A549 (cell line): ENCODE data around the gene ATP8A2. TPM values are rescaled to one million over a fixed set of nuclear protein-coding genes. Genes with fewer than 3 reads are reported as not detected.

Experiments
- ATAC-seq, 2 experiments: fragments of 200-7000 bp in 1 of 2; fragments of >200 bp in 1 of 2; cut with Nextera tagmentation in 1 of 2; cut with Tn5 transposase in 1 of 2; 3 replicates each; pipeline versions ENCODE4 v1.8.0 to v1.9.1; 2018 to 2020; ENCODE audit warnings: mild to moderate bottlenecking in 1 of 2, moderate library complexity in 1 of 2
- CTCF ChIA-PET: fragments of 300-600 bp; sonication (Branson Sonifier 250); formaldehyde crosslinking; extraction: SDS; loops from one replicate; lab custom pipeline; 2021; ENCODE audit warnings: antibody characterized with exemption, inconsistent platforms; lab: Yijun Ruan, JAX
- POLR2A ChIA-PET: fragments of 350-600 bp; formaldehyde crosslinking; extraction: SDS; loops from one replicate; lab custom pipeline; 2021; ENCODE audit warnings: antibody characterized with exemption, inconsistent platforms; lab: Yijun Ruan, JAX
- DNase-seq, 2 experiments: peaks; one replicate each; pipeline versions ENCODE4 v3.0.0 to v3.0.0-alpha.2; 2011 to 2016; ENCODE audit warnings: low read depth in 1 of 2, low spot score in 1 of 2
- FAIRE-seq: peaks from 2 replicates; lab custom pipeline; 2011; peaks lifted over from hg19 to GRCh38; lab: Jason Lieb, UNC
- H3K27ac ChIP-seq, 2 experiments: fragments of >200 bp; sonication (Bioruptor Twin); formaldehyde crosslinking; 3 replicates each; pipeline ENCODE4 v1.5.1; 2016 to 2017
- H3K4me1 ChIP-seq: fragments of >200 bp; sonication (Bioruptor Twin); formaldehyde crosslinking; 3 replicates; pipeline ENCODE4 v1.6.1; 2016
- H3K4me2 ChIP-seq: fragments of >200 bp; sonication (Bioruptor Twin); formaldehyde crosslinking; 3 replicates; pipeline ENCODE4 v1.6.1; 2016
- H3K4me3 ChIP-seq: fragments of >200 bp; sonication (Bioruptor Twin); formaldehyde crosslinking; 3 replicates; pipeline ENCODE4 v1.5.1; 2016
- H3K9me3 ChIP-seq: fragments of >200 bp; sonication (Bioruptor Twin); formaldehyde crosslinking; 3 replicates; pipeline ENCODE4 v1.6.1; 2016
- BHLHE40 ChIP-seq: IDR thresholded peaks from 2 replicates; pipeline ENCODE4 v1.6.1; 2012; ENCODE audit warnings: low read depth, low read length, inconsistent platforms
- CBX2 ChIP-seq: fragments of 200-600 bp; sonication (generic); IDR thresholded peaks from 2 replicates; pipeline ENCODE4 v1.6.1; 2016; ENCODE audit warnings: low read depth, mild to moderate bottlenecking, borderline replicate concordance
- FOSB ChIP-seq: fragments of 250-450 bp; sonication (Bioruptor Pico); IDR thresholded peaks from 2 replicates; pipeline ENCODE4 v1.5.0; 2020; ENCODE audit warnings: mild to moderate bottlenecking, moderate library complexity
- GATA3 ChIP-seq: IDR thresholded peaks from 2 replicates; pipeline ENCODE4 v1.6.1; 2012; ENCODE audit warnings: borderline replicate concordance
- HEYL ChIP-seq: fragments of 250-450 bp; sonication (Bioruptor Pico); IDR thresholded peaks from 2 replicates; pipeline ENCODE4 v1.8.0; 2021; ENCODE audit warnings: mild to moderate bottlenecking, moderate library complexity
- JUNB ChIP-seq: fragments of >200 bp; sonication (Bioruptor Twin); formaldehyde crosslinking; IDR thresholded peaks from 2 replicates; pipeline ENCODE4 v1.6.1; 2016
- MAFK ChIP-seq: fragments of 450-650 bp; IDR thresholded peaks from 2 replicates; pipeline ENCODE4 v1.6.1; 2014; ENCODE audit not compliant: partially characterized antibody
- NR3C1 ChIP-seq: fragments of >200 bp; sonication (Bioruptor Twin); formaldehyde crosslinking; IDR thresholded peaks from 3 replicates; pipeline ENCODE4 v1.6.1; 2017
- PHF8 ChIP-seq: fragments of 200-600 bp; sonication (generic); IDR thresholded peaks from 2 replicates; pipeline ENCODE4 v1.6.1; 2016; ENCODE audit warnings: low read depth, mild to moderate bottlenecking, antibody characterized with exemption, moderate library complexity, borderline replicate concordance
- RCOR1 ChIP-seq: fragments of 150-350 bp; IDR thresholded peaks from 2 replicates; pipeline ENCODE4 v1.6.1; 2014; ENCODE audit warnings: antibody characterized with exemption, low read length, low read depth
- TP53 ChIP-seq: fragments of 250-450 bp; sonication (Bioruptor Pico); IDR thresholded peaks from 2 replicates; pipeline ENCODE4 v1.5.0; 2021; ENCODE audit warnings: mild to moderate bottlenecking, moderate library complexity
- ZC3H11A ChIP-seq: fragments of 450-650 bp; IDR thresholded peaks from 2 replicates; pipeline ENCODE4 v1.6.1; 2014; ENCODE audit warnings: antibody characterized with exemption, mild to moderate bottlenecking
- WGBS: methylation state at CpG from one replicate; pipeline ENCODE4 v1.1.6; 2017; ENCODE audit errors: missing lambda C conversion rate; 5-methylcytosine and 5-hydroxymethylcytosine counted together
- polyA plus RNA-seq, 4 experiments: library from polyadenylated mRNA; depleted of rRNA in 3 of 4; stranded (reverse); fragments of >200 nt; fragmentation: RNase III in 1 of 4; extraction: RNeasy Plus Mini Kit Qiagen cat#74134 plus additional on column Dnase treatment in 1 of 4; gene quantifications; 2 replicates in 3 of 4; 3 replicates in 1 of 4; pipeline ENCODE4 v1.2.3, GENCODE V29; 2011 to 2017
- TF ChIP-seq, protein P1 (sequence below): IDR thresholded peaks from 2 replicates; pipeline ENCODE4 v1.6.1; 2012; ENCODE audit warnings: low read depth, borderline replicate concordance
- TF ChIP-seq, protein P2 (sequence below): fragments of >200 bp; sonication (Bioruptor Twin); formaldehyde crosslinking; IDR thresholded peaks from 3 replicates; pipeline ENCODE4 v1.5.1; 2016
- TF ChIP-seq, protein P3 (sequence below): fragments of 150-350 bp; IDR thresholded peaks from 2 replicates; pipeline ENCODE4 v1.6.1; 2014; ENCODE audit warnings: low read depth, mild to moderate bottlenecking, low read length
- TF ChIP-seq, protein P4 (sequence below): fragments of >200 bp; sonication (Bioruptor Twin); formaldehyde crosslinking; IDR thresholded peaks from 3 replicates; pipeline ENCODE4 v1.6.1; 2016

ATP8A2 gene
- polyA plus RNA-seq, 2 of the 4 experiments (the other 2 are of a cell fraction): 0.03 TPM; not detected in 1

DNA sequence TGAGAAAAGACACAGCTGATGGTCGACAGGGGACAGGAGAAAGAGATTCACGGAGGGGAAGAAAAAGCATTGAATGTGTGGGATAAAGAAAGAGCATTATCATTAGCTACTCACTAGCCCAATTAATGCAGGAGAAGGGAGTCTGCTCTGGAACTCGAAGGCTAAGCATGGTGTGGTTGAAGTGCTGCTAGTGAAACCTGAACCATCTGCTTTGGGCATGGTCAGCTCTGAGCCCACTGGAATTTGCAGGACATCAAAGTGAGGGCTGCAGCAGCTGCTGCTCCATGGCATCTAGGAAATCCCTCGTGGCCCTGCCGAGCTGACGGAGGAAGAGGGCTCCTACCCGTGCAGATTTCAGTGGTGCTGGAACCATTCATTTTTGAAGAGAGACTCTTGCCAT is 320.3 kb downstream of the ATP8A2 start:
- FAIRE-seq (no peak), ATAC-seq (no peak)
- TF ChIP-seq TP53 (no peak), ZC3H11A (no peak), PHF8 (no peak), HEYL (CRISPR knock-in tag) (no peak), CBX2 (no peak), GATA3 (no peak)
- TF ChIP-seq, protein P1, sequence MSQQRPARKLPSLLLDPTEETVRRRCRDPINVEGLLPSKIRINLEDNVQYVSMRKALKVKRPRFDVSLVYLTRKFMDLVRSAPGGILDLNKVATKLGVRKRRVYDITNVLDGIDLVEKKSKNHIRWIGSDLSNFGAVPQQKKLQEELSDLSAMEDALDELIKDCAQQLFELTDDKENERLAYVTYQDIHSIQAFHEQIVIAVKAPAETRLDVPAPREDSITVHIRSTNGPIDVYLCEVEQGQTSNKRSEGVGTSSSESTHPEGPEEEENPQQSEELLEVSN: no peak
- TF ChIP-seq, protein P2, sequence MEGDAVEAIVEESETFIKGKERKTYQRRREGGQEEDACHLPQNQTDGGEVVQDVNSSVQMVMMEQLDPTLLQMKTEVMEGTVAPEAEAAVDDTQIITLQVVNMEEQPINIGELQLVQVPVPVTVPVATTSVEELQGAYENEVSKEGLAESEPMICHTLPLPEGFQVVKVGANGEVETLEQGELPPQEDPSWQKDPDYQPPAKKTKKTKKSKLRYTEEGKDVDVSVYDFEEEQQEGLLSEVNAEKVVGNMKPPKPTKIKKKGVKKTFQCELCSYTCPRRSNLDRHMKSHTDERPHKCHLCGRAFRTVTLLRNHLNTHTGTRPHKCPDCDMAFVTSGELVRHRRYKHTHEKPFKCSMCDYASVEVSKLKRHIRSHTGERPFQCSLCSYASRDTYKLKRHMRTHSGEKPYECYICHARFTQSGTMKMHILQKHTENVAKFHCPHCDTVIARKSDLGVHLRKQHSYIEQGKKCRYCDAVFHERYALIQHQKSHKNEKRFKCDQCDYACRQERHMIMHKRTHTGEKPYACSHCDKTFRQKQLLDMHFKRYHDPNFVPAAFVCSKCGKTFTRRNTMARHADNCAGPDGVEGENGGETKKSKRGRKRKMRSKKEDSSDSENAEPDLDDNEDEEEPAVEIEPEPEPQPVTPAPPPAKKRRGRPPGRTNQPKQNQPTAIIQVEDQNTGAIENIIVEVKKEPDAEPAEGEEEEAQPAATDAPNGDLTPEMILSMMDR: no peak
- TF ChIP-seq, protein P3, sequence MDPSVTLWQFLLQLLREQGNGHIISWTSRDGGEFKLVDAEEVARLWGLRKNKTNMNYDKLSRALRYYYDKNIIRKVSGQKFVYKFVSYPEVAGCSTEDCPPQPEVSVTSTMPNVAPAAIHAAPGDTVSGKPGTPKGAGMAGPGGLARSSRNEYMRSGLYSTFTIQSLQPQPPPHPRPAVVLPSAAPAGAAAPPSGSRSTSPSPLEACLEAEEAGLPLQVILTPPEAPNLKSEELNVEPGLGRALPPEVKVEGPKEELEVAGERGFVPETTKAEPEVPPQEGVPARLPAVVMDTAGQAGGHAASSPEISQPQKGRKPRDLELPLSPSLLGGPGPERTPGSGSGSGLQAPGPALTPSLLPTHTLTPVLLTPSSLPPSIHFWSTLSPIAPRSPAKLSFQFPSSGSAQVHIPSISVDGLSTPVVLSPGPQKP: no peak

DNA sequence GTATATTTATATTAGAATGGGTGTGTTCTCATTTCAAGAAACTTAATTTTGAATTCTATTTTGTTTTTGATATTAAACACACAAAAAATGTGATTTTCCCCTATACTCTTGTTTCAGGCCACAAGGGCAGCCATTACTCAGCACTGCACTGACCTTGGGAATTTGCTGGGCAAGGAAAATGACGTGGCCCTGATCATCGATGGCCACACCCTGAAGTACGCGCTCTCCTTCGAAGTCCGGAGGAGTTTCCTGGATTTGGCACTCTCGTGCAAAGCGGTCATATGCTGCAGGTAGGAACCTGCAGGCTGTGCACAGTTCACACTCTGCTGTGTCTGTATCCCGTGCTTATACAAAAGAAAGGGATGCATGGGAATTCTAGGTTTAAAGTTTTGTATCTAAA is 327.3 kb downstream of the ATP8A2 start:
- DNase-seq (no peak), FAIRE-seq (no peak), ATAC-seq (no peak)
- 47% methylated on average over 9 of the region's 9 CpGs for WGBS
- CTCF ChIA-PET: no interaction called here
- H3K4me3 ChIP-seq: no peak overlapping the region
- no peaks in the 10 kb centered on the region for H3K4me1 ChIP-seq
- H3K4me2 ChIP-seq: no peak overlapping the region
- no peaks in the 10 kb centered on the region for H3K9me3 ChIP-seq
- POLR2A ChIA-PET: no interaction called here
- H3K27ac ChIP-seq: no peak overlapping the region
- TF ChIP-seq, protein P4, sequence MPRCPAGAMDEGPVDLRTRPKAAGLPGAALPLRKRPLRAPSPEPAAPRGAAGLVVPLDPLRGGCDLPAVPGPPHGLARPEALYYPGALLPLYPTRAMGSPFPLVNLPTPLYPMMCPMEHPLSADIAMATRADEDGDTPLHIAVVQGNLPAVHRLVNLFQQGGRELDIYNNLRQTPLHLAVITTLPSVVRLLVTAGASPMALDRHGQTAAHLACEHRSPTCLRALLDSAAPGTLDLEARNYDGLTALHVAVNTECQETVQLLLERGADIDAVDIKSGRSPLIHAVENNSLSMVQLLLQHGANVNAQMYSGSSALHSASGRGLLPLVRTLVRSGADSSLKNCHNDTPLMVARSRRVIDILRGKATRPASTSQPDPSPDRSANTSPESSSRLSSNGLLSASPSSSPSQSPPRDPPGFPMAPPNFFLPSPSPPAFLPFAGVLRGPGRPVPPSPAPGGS: no peak
- no peak for TF ChIP-seq JUNB
- no peak for TF ChIP-seq RCOR1
- TF ChIP-seq MAFK: no peak
- TF ChIP-seq, protein P2: no peak
- no peak for TF ChIP-seq NR3C1

More for the DNA sequence above, 320.3 kb downstream of the ATP8A2 start:
- ChIA-PET CTCF (no interaction called here), POLR2A (no interaction called here)
- no peaks in the 10 kb centered on the region for H3K9me3 ChIP-seq
- no peak for DNase-seq
- no peaks in the 10 kb centered on the region for H3K4me1 ChIP-seq
- no peak overlapping the region for H3K4me2 ChIP-seq
- H3K4me3 ChIP-seq: no peak overlapping the region
- no peak overlapping the region for H3K27ac ChIP-seq
- WGBS: 9% methylated on average over 6 of the region's 7 CpGs

DNA sequence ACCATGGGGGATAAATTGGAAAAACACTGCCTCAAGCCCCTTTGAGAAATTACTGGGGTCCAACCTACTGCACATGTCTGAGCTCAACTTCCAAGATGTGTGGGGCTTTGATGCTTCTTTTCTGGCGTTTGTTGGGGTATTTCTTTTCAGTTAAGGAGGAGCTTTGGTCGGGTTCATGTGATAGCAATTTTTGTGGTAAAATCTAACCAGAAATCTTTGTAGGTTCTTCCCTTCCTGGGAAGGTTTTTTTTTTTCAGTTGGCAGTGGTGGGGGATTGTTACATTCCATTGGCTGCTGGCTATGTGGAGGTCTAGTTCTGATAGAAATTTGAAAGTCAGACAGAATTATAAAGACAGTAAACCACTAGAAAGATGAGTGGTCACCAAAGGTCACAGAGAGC is 327.8 kb downstream of the ATP8A2 start:
- Histone ChIP-seq H3K9me3 (no peaks in the 10 kb centered on the region), H3K27ac (no peak overlapping the region)
- no peak for FAIRE-seq
- TF ChIP-seq MAFK (no peak), CBX2 (no peak), FOSB (CRISPR knock-in tag) (no peak), BHLHE40 (no peak)
- TF ChIP-seq, all 56 proteins: peak for 0
- ATAC-seq: no peak
- DNase-seq: no peak
- H3K4me3 ChIP-seq: no peak overlapping the region
- CTCF ChIA-PET: no interaction called here
- no peak overlapping the region for H3K4me2 ChIP-seq
- 2% methylated on average over 2 of the region's 2 CpGs for WGBS
- H3K4me1 ChIP-seq: no peaks in the 10 kb centered on the region
- POLR2A ChIA-PET: no interaction called here
